OCI-LY1 (cell line): ENCODE measurements around the gene CTNNA3.

Experiments
- EZH2 ChIP-seq: fragments of 200-600 bp; sonication (generic), shearing (Covaris generic); IDR thresholded peaks from 2 replicates; pipeline ENCODE4 v1.8.0; 2017; ENCODE audit warnings: borderline replicate concordance, mixed run types, mild to moderate bottlenecking, antibody characterized with exemption, low read length, moderate library complexity, mixed read lengths
- TF ChIP-seq, protein P1 (sequence below): fragments of 200-600 bp; sonication (generic), shearing (Covaris generic); IDR thresholded peaks from 2 replicates; pipeline ENCODE4 v1.5.1; 2017; ENCODE audit warnings: mild to moderate bottlenecking, antibody characterized with exemption, low read length, moderate library complexity, mixed read lengths

DNA sequence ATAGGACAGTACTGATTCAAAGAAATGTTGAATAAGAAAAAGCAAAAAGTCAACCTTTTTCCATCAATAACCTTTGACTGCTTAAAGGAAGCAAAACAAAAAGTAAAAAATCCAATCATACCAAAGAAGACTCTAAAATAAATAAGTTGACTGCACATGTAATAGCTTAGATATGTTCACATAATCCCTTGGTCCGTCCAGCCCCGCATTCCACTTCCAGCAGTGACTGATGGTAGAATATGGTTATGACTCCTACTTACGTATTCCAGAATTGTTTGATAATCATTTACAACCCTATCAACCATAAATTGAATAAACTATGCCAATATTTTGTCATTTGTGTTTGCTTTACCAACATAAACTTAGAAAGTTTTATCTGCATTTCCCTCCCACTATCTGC is 77.9 kb downstream of the CTNNA3 start:
- TF ChIP-seq, protein P1, sequence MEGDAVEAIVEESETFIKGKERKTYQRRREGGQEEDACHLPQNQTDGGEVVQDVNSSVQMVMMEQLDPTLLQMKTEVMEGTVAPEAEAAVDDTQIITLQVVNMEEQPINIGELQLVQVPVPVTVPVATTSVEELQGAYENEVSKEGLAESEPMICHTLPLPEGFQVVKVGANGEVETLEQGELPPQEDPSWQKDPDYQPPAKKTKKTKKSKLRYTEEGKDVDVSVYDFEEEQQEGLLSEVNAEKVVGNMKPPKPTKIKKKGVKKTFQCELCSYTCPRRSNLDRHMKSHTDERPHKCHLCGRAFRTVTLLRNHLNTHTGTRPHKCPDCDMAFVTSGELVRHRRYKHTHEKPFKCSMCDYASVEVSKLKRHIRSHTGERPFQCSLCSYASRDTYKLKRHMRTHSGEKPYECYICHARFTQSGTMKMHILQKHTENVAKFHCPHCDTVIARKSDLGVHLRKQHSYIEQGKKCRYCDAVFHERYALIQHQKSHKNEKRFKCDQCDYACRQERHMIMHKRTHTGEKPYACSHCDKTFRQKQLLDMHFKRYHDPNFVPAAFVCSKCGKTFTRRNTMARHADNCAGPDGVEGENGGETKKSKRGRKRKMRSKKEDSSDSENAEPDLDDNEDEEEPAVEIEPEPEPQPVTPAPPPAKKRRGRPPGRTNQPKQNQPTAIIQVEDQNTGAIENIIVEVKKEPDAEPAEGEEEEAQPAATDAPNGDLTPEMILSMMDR, result no peak
- TF ChIP-seq EZH2, result no peak
